Measurements from ENCODE around the gene SP5.
"Not testable (repeated sequence)": the region's sequence is repeated elsewhere in the genome, so short reads cannot be mapped to it uniquely, and the experiment has no call there.

SP5 gene

DNA sequence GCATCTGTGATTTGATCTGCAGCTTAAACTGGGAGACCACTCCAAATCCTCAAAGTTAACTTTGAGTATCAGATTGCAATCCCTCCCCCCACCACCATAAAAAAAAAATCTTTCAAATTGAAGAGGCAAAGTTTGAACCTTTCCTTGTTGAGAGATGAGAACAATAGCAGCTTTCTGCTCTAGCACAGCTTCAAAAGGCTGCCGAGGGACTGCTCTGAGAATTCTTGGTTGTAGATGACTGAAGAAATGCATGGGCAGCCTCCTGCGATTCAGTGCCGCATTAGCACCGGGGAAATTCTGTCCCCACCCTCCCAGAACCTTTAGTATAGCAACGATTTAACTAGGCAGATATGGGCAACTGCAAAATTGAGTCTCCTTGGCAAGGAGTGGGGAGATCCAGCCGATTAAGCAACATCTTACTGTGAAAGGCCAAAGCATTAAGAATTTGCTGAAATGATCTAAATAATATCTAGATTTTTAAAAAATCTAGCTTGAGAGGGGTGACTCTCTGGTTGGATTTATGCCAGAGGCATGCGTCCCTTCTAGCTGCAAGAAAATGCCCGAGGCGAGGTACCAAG lies 3.9 kb upstream of the SP5 start:
- DNase-seq (ENCODE audit: low read depth): no peak

DNA sequence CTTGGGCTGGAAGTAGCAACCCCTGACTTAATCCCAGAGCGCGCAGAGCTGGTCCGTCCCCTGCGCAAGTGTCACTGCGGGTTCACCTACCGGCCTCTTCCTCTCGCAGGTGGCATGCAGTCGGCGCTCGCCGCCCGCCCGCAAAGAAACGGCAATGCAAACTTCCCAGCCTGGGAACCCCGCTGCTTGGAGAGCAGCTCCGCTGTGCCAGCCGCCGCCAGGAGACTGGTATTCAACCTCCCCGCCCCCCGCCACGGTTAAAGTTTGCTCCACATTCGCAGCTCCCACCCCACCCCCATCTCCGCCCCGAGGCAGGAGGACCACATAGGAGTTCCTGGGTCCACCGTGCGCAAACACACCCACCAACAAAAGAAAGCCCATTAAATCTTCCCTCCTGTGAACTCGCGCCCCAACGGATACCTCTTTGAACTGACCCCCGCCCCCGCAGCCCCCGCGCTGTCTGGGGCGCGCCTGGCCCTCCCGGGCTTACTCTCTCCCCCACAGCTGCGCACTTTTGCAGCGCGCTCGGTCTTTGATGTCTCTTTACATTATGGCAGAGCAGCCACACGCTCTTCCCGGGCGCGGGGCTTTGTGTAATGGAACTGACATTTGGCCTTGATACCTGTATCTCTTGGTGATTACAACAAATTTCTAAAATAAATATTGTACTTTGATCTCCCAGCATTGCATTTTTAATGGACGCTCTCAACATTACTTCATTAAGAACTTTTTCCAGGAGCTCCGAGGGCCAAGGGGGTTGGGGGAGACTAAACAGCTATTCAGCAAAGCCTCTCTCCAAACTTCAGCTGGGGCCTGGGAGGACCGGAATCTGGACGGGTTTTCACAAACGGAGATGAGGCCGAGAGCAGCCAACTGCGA lies 3.1 kb upstream of the SP5 start:
- DNase-seq (ENCODE audit: low read depth): no peak

DNA sequence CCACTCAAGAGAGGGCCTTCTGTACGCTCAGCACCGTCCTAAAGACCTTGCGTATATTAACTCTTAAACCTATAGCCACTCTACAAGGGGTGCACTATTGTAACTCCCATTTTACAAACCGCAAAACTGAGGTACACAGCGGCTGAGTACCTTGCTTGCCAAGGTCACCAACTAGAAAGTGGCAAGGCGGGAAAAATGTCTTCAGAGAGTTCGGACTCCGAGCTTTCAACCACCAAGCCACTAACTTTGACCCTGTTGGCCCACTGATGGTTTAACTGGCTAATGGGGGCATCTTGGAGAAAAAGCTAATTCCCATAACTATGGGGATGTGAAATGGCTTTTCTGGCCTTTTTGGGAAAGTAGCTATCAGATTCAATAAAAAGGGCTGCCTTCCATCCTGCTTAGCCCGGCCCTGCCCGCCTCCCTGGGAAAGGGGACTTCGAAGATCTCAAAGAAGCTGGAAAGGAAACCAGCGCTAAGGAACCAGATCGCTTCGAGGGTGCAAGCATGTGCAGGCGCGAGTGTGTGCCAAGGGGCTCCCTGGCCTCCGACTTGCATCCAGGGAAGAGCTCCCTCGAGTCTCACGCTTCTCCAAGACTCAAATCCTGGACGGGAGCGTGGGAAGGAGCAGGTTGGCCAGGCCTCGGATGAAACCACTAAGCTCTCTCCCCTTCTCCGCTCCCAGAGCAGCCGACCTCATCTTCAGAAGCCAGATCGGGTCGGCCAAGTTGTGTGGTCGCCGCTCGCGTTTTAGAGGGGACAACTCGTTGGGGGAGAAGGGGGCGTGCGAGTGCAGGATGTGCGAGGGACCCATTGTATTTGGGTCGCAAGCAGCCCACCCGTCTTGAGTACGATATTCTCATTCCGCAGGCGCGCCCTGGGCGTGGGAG lies 2.2 kb upstream of the SP5 start:
- no peak for DNase-seq (ENCODE audit: low read depth)

- DNase-seq (ENCODE audit: low read depth): no peak
Observed at GRCh38 chr2:170713543-170714380, 1.4 kb upstream of the SP5 start.

- DNase-seq (ENCODE audit: low read depth): no peak
Observed at GRCh38 chr2:170714381-170715061, 616 bp upstream of the SP5 start.

GRCh38 chr2:170715932-170716777 lies 1.0 kb downstream of the SP5 start:
- DNase-seq (ENCODE audit: low read depth): no peak

DNA sequence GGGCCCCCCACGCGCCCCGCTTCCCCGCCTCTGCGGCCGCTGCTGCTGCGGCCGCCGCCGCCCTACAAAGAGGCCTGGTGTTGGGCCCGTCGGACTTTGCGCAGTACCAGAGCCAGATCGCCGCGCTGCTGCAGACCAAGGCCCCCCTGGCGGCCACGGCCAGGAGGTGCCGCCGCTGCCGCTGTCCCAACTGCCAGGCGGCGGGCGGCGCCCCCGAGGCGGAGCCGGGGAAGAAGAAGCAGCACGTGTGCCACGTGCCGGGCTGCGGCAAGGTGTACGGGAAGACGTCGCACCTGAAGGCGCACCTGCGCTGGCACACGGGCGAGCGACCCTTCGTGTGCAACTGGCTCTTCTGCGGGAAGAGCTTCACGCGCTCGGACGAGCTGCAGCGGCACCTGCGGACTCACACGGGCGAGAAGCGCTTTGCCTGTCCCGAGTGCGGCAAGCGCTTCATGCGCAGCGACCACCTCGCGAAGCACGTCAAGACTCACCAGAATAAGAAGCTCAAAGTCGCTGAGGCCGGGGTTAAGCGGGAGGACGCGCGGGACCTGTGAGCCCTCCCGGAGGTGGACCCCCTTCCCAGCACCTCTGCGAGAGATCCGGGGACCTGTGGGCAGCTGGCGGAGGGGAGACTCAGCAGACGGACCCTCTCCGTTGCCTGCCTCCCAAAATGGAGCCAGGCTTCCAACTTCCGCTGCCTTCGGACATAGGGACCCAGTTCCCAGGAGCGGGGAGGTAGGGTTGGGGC lies 1.9 kb downstream of the SP5 start:
- no peak for DNase-seq (ENCODE audit: low read depth)

GRCh38 chr2:170717599-170717963 lies 2.4 kb downstream of the SP5 start:
- no peak for DNase-seq (ENCODE audit: low read depth)

DNA sequence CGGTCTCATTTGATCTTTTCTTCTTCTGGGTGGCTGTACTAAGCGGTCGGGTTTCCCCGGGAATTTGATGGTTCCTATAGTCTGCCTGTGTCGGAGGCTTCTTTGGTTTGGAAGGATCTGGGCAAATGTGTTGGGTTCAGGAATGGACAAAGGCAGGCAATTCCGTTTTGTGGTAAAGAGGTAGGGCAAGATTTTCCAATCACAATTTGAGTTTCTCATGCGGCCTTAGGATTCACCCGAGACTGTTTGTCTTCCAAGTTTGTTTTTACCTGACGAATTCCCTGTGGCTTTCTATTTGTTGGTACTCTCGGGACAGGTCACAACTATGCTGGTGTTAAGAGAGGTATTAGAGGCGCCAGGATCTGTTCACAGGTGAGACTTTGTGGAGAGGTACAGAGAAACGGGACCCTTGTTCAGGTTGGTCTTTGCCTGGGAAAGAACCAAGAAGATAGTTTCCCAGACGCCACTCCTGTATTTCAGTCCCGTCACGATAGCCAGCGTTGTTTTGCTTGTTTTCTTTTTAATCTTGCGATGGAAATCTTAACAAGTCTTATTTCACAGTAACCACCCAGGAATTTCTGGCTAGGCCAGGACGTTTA lies 3.0 kb downstream of the SP5 start:
- DNase-seq (ENCODE audit: low read depth): no peak

- no peak for DNase-seq (ENCODE audit: low read depth)
Observed at GRCh38 chr2:170719810-170720209, 4.7 kb downstream of the SP5 start.

DNA sequence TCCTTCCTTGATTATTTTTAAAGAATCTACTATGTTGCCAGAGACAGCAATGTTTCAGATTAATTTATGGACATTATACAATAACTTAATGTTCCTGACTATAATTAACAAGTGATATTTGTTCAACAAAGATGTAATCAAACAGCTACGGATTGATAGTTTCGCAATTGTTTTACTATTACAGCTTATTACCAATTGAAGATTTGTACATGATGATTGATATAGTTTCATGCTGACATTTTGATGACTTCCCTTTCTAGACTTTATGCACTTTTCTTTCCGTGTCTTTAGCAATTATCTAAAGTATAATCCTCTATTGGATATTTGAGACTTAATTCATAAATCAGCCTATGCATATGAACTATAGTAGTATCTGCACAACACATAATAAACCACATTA lies 6.5 kb downstream of the SP5 start:
- DNase-seq (ENCODE audit: low read depth): no peak

DNA sequence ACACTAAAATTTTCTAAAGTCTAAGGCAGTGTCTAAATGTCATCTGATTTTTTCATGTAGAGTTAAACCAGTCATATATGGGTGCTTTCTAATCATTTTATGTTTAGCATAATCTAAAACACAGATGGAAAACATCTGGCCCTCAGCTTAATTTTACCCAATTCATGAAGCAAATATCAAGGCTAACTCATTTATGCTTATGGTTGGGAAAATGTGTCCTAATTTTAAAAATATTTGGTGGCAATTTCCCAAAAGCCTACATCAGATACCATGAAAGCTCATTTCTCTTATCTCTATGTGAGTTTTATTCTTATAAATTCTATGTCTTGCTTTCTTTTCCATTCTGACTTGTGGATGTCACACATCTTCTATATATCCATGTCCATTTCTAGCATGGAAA lies 7.2 kb downstream of the SP5 start:
- no peak for DNase-seq (ENCODE audit: low read depth)

DNA sequence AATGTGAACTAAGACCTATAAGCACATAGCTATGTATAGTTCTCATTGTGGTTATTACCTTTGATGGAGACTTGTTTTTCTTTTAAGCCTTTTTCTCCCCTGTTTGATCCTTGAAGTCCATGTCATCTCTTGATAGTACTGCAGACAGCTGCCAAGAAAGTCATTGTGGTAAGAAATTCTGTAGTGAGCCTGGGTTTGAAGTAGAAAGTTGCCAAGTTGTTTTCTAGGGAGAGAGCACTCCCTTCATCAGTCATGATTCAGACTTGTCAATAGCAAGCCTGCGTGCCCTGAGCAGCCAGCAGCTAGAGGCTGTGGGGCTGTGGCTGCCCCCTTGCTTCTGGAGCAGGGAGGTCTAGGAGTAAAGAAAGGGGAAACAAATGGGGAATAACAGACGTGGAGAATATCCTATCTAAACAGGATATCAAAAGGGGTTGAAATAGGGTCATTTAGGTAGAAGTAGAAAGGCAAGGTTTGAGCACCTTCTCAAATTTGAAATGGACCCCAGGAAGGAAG lies 8.4 kb downstream of the SP5 start:
- DNase-seq (ENCODE audit: low read depth): no peak

DNA sequence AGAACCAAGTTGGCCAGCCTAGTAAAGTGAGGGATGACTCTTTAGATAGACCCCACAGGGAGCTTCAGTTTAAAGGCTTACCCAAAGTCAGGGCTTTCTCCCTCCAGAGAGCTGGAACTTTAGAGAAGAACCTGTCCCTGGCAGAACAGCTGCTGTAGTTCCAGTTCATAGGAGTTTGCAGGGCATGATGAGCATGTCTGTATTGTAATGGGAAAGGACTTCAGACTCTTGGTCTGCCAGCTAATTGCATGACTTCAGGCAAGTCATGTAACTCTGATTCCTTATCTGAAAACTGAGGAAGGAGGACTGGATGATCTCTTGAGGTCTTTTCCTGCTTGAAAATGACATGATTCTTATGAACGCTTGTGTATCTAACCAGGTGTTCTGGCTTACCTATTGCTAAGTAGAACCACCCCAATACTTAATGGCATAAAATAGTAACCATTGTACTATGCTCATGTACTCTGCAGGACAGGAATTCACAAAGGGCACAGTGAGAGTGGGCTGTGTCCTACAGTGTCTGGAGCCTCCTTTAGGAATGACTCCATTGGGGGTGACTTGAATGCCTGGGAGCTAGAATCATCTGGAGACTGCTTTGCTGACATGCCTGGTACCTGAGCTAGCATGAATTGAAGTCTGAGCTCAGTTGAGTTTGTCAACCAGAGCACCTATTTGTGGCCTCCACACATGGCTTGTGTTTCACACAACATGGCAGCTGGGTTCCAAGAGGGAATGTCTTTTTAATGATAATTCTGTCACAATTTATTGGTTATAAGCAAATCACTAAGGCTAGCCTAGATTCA lies 18.9 kb downstream of the SP5 start:
- DNase-seq (ENCODE audit: low read depth): no peak

GRCh38 chr2:170734601-170735000 lies 19.5 kb downstream of the SP5 start:
- not testable (repeated sequence) for DNase-seq (ENCODE audit: low read depth)

GRCh38 chr2:170736628-170737027 lies 21.5 kb downstream of the SP5 start:
- DNase-seq (ENCODE audit: low read depth): no peak

DNA sequence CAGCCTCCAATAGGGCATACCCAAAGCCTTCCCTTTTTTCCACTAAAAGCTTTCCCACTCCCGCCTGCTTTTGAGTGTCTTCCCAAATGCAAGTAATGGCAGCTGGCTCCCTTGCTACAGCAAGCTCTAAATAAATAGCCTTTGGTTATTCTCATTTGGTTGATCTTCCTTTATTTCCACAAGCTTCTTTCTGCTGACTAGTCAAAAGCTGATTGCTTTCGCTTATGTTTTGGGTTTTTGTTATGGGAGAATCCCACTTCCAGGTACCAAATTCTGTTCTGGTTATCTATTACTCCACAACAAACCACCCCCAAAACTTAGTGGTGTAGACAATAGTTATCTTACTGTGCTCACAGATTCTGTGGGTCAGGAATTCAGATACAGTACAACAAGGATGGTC lies 22.3 kb downstream of the SP5 start:
- DNase-seq (ENCODE audit: low read depth): no peak

DNA sequence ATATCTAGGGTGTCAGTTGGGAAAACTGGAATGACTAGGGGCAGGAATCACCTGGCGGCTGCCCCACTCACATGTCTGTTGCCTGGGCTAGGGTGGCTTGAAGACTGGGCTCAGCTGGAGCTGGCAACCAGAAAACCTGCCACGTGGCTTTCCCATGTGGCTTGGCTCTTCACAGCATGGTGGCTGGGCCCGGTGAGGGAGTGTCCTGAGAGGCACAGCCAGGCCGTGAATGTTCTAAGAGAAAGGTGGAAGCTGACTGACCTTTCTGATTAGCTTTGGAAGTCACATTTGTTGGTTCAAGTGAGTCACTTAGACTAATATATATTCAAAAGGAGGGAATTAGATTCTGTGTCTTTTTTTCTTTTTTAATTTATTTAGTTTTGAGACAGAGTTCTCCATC lies 22.7 kb downstream of the SP5 start:
- DNase-seq (ENCODE audit: low read depth): no peak

All from GM04503 (cell line).